ENCODE data around the gene ARHGAP24.

- TF ChIP-seq, protein P1, sequence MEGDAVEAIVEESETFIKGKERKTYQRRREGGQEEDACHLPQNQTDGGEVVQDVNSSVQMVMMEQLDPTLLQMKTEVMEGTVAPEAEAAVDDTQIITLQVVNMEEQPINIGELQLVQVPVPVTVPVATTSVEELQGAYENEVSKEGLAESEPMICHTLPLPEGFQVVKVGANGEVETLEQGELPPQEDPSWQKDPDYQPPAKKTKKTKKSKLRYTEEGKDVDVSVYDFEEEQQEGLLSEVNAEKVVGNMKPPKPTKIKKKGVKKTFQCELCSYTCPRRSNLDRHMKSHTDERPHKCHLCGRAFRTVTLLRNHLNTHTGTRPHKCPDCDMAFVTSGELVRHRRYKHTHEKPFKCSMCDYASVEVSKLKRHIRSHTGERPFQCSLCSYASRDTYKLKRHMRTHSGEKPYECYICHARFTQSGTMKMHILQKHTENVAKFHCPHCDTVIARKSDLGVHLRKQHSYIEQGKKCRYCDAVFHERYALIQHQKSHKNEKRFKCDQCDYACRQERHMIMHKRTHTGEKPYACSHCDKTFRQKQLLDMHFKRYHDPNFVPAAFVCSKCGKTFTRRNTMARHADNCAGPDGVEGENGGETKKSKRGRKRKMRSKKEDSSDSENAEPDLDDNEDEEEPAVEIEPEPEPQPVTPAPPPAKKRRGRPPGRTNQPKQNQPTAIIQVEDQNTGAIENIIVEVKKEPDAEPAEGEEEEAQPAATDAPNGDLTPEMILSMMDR (IDR thresholded peaks at IDR 0.05), result no peak
- no peak for TF ChIP-seq POLR2AphosphoS5 (IDR thresholded peaks at IDR 0.05)
Observed at GRCh38 chr4:85496126-85496849, 21.3 kb downstream of the ARHGAP24 start.

All from breast epithelium (tissue), 3 donors.